ENCODE data around the gene HRH2.
"Not testable (repeated sequence)": the region's sequence is repeated elsewhere in the genome, so short reads cannot be mapped to it uniquely, and the experiment has no call there.

The HRH2 gene

GRCh38 chr5:175746851-175747250 is 89.0 kb downstream of the HRH2 start:
- DNase-seq: no peak

GRCh38 chr5:175747539-175748060 is 89.7 kb downstream of the HRH2 start:
- DNase-seq: no peak

GRCh38 chr5:175748650-175749049 is 90.8 kb downstream of the HRH2 start:
- DNase-seq: no peak

- DNase-seq: no peak
These were observed 91.7 kb downstream of the HRH2 start for GRCh38 chr5:175749591-175749990.

GRCh38 chr5:175750511-175750931 is 92.7 kb downstream of the HRH2 start:
- no peak for DNase-seq

GRCh38 chr5:175751369-175751768 is 93.5 kb downstream of the HRH2 start:
- no peak for DNase-seq

GRCh38 chr5:175752826-175753535 is 95.1 kb downstream of the HRH2 start:
- DNase-seq: no peak

- no peak for DNase-seq
These were observed 95.9 kb downstream of the HRH2 start for GRCh38 chr5:175753536-175754402.

GRCh38 chr5:175759991-175760390 is 102.1 kb downstream of the HRH2 start:
- DNase-seq: not testable (repeated sequence)

Measured in stimulated activated naive CD4-positive, alpha-beta T cell (primary cell).